NCI-H2196 (cell line): ENCODE results near the gene LAPTM5.
"Not testable (repeated sequence)": the region's sequence is repeated elsewhere in the genome, so short reads cannot be mapped to it uniquely, and the experiment has no call there.

Experiments used
- DNase-seq: peaks from one replicate; lab custom pipeline; 2025; ENCODE audit not compliant: unreplicated experiment; lab: John Stamatoyannopoulos, UW

LAPTM5 gene

DNA sequence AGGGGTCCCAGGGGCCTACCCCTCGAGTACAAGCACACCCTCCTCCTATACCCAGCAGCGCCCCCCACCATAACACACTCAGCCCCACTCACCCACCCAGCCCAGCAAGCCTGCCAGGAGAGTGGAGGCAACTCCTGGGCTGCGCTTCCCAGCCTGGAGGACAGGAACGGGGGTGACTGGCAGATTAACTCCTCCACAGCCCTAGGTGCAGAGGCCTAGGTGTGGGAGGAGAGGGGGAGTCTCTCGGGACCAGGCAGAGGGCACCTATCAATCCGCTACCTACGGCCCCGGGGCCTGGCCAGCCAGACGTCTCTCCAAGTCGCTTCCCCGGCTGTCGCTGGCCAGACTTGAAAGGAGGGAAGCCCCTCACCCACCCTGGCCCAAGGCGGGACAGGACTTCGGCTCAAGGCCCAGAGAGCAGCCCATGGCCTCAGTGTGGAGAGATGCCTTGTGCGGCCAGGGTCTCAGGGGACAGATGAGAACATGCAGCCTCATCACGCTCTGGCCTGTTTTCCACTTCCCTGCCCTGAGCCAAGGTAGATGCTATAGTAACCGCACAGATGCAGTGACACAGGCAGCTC lies 59.1 kb downstream of the LAPTM5 start:
- no peak for DNase-seq

DNA sequence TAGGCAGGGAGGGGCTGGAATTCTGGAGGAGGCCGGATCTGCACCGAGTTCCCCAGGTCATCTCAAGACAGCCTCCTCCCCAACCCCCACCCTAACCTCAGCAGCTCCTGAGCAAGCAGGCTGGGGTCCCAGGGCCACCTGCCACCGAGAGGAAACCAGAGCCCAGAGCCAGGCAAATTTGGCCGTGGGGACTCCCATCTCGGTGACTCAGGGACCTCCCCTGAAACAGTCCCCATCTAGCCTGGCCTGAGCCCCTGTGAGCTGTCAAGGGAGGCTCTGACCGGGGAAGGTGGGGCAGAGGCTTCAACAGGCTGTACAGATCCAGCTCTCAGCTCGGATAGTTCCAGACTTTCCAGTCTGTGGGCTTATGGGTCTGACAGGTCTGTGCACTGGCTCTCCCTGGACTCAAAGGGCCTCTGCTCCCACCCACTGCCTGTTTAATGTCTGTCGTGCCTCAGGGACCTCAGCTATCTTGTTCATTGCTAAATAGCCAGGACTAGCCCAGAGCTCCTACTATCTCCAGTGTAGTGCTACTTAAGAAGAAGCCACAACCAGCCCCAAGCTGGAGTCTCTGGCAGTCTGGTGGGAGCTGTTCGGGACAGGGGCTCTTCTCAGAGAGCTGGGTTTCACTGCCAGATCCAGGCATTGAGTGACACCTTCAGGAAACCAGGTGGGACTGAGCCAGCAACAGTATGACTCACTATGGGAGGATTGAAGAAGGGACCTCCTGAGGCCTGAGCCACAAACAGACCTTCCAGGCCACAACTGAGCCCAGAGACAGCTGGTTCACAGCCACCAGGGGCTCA lies 59.8 kb downstream of the LAPTM5 start:
- DNase-seq, result no peak

DNA sequence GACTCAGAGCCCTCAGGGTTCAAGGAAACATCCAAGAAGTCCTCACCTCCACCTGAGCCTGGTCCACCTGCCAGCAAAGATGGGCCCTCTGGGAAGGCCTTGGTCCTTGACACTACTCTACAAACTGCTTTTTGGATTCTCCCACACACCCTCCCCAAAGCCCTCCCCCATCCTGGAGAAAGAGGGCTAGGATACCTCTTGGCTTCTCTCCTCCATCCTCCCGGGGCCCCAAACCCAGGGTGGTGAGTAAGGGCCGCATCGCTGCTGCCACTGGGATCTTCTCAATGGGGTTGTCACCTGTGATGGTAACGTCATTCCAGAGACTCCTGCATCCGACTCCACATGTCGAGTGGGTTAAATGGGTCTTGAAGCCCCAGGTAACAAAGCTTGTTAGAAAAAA lies 60.7 kb downstream of the LAPTM5 start:
- no peak for DNase-seq

DNA sequence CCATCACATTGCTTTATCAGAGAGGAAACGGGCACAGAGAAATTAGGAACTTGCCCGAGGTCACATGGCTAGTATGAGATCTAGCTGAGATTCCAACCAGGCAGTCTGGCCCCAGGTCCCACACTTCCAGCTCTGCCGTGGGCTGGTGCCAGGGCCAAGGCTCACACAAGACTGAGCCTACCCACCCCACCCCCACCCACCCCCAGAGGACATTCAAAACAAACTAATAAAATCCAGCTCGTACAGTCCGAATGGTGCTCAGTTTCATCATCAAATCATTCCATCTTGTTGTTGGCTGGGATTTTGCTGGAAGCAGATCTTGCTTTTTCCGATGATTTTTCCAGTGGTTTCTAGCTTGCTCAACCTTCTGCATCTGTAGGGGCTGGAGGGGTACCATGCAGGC lies 62.1 kb downstream of the LAPTM5 start:
- DNase-seq, result no peak

DNA sequence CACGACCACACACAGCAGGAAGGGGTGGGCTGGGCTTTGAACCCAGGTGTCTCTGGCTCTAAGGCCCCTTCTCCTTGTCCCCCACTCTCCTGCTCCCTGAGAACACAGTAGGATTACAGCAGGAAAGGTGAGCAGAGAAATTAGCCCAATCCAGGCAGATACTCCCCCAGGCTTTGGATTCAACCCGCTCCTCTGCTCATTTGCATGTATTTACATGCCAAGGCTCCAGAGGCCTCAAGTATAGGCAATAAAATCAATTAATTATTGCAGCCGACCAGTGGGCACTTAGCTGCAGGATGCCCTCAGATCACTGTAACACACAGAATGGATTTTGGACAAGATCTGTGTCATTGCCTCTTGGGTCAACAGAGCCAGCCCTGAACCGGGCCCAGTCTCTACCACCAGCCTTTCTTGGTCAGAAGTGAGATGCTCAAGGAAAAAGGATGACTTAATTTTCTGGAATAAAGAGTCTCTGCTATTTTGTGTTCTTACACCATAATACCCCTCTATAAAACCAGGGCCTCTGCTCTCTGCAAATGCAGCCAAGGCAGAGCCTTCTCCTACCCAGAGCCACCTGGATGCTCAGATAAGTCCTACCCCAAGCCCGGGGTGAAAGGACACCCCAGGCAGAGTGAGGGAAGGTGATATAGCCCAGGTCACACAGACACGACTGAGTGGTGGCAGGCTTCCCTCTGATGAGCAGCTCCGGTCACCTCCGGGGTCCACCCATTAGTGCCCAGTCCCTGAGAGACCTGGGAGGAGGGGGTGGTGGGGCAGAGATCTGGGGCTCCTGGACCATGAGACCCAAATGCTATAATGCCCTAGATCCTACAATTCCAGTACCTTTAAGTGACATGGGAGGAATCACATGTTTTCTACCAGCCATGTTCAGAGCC lies 63.0 kb downstream of the LAPTM5 start:
- no peak for DNase-seq

DNA sequence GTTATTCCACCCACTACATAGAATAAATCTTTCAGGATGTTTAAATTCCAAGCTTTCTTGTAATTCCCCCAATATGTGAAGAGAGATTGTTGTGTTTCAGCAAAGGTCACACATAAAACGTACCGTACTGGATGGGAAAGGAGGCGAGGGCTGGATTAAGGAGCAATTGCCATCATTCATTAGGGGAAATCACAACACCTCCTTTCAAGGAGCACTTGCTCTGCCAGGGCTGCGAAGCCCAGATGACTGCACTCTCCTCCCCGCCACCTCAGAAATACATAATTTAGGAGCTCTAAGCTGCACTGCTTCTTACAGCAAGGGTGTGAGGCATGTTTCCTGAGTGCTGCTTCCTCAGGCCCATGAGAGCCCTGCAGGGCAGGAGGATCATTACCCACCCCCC lies 63.8 kb downstream of the LAPTM5 start:
- DNase-seq, result no peak

DNA sequence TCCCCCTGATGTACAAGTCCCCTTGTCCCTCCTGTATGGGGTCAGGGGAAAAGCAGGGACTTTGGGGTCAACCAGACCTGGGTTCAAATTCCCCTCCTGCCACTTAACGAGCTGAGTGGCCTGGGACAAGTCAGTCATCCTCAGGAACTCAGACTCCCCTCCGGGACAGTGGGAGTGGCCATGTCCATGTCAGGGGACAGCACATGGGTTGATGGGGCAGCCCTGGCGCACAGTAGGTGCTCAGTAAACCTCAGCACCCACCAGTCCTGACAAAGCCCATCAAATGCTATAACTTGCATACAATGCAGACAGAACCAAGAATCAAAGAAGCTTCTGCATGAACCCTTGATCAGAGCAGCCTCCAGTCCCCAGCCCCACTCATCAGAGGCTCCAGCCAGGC lies 64.2 kb downstream of the LAPTM5 start:
- DNase-seq, result no peak

DNA sequence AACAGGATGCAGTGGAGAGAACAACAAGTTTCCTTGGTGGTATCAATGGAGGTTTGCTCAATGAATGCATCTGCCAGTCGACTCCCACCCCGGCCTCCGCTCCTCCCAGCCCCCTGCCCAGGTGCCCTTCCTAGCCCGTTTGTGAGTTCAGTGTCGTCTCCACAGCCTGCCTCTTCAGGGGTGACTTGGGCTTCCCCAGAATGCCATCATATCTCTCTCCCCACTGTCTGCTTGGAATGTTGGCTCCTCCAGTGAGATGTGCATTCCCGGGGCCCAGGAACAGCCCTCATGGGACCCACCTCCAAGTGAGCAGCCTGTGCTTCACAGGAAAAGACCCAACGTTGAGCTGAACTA lies 64.6 kb downstream of the LAPTM5 start:
- DNase-seq, result no peak

DNA sequence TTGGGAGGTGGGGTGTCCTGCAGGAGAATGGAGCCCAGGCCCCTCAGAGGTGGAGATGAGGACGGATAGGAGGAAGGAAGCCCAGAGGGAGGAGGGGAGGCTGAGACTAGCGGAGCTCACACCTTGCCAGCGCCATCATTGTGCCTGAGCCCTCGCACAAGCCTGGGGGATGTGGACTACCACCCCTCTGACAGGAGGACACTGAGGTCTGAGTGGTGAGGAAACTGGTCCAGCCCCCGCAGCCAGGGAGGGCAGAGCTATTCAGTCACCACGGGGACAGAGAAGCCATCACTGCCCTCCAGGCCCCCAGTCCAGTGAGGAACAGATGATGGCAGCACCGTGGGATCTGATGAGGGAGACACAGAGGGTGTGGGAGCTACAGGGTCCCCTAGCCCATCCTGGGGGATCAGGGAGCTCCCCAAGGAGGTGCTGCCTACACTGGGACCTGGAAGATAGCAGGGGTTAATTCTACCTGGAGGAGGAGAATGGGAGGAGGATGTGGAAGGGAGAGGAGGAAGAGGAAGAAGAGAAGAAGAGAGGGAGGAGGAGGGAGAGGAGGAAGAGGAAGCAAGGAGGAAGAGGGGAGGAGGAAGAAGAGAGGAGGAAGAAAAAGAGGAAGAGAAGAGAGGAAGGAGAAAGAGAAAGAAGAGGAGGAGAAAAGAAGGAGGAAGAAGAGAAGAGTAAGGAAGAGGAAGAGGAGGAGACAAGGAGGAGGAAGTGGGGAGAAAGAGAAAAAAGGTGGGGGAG lies 65.2 kb downstream of the LAPTM5 start:
- no peak for DNase-seq

DNA sequence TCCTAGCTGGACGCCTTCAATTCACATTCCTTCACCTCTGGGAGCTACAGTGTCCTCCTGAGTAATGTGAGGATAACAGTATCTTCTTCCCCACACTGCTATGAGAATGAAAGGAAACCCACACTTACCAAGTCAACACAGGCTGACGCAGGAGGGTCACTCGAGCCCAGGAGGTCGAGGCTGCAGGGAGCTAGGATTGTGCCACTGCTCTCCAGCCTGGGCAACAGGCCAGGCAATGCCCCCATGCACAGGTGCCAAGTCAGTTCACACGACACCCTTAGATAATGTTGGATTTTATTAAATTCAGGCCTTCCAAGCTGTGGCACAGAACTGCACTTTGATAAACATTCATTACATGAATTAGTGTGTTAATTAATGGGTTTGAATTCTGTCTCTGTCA lies 66.1 kb downstream of the LAPTM5 start:
- no peak for DNase-seq

DNA sequence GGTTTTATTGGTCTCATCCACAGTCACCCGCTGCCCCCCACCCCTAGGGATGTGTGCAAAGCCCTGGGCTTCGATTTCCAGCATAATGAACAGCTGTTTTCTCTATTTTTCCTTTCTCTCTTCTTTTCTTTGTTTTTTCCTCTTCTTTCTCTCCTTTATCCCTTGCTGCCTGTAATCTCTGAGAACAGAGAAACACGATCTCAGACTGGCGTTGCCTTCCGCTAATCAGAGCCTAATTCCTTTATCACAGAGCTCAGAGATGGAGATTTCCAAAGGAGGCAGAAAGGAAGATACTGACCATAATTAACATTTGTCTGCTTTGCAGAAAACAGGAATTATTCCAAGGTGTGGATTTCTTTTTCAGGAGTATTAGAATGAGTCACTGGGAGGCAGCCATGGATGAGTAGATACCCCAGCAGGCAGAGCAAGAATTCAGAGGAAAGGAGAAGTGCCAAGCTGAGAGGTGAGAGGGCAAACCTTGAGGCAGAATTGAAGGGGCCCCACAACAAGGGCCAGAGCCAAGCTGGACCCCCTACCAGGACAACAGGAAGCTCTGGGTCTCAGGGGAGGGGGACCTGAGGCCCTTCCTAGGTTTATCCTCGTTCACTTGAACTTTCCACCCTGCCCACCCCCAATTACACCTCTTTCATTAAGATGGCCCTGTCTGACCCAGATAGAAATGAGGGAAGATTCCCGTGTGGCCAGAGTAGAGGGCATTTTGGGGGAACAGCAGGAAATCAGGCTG lies 67.5 kb downstream of the LAPTM5 start:
- no peak for DNase-seq

DNA sequence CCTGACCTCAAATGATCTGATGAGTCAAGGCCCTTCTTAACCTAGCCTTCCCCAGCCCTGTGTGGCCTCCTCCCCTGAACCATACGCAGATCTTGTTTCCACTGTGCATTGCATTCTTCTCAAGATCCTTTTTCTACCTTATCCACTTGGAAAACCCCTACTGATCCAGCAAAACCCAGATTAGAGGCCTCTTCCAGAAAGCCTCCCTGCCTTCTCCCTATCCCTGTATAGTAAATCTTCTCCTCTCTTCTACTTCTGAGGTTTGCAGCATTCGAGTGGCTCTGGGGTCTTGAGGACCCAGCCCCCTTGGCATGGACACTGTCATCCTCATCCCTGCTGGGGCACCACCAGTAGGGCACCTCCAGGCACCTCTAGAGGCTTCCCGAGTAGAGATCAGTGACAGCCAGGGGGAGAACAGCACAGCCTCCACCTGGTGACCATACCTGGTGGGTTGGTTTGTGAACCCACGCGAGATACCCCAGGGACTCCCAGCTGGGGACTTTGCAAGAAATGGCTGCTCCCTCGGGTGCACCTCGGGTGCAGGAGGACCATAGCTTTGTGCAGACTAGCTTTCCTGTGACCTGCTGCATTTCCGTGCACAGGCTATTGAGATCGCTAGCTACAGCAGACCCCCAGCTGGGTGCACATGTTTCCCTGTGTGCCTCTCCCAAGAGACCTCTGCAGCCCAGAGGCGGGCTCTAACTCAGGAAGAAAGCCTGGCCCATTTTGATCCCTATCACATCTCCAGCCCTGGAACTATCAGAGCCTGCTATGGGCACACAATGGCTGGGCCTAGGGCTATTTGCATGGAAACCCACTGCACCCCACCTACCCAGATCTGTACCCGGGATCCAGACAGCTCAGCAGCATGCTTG lies 68.4 kb downstream of the LAPTM5 start:
- no peak for DNase-seq

DNA sequence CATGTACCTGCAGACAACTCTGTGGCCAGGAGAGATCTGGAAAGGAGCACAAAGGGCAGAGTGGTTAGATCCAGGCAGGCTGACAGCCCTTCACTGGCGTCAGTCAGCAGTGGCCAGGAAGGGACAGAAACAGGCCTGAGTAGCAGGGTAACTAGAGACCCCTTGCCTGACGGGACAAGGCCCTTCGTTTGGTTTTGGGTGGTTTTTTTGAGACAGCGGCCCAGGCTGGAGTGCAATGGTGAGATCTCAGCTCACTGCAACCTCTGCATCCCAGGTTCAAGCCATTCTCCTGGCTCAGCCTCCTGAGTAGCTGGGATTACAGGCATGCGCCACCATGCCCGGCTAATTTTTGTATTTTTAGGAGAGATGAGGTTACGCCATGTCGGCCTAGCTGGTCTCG lies 69.1 kb downstream of the LAPTM5 start:
- not testable (repeated sequence) for DNase-seq

DNA sequence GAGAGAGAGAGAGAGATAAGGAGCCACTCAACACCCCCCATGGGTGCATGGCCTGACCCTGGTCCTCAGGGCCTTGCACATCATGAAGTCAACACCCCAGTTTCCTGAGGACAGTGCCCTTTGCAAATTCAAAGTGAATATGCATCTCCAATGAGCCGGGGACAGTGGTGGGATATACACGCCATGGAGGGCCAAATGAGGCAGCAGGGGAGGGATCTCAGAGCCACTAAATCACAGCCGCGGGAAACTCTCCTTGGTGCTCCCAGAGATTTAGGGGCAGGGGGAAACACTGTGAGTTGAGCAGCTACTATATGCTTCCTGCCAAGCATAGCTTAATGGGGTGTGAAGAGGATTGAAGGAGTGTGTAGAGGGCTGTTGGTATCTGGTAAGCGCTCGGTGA lies 69.7 kb downstream of the LAPTM5 start:
- DNase-seq, result no peak

DNA sequence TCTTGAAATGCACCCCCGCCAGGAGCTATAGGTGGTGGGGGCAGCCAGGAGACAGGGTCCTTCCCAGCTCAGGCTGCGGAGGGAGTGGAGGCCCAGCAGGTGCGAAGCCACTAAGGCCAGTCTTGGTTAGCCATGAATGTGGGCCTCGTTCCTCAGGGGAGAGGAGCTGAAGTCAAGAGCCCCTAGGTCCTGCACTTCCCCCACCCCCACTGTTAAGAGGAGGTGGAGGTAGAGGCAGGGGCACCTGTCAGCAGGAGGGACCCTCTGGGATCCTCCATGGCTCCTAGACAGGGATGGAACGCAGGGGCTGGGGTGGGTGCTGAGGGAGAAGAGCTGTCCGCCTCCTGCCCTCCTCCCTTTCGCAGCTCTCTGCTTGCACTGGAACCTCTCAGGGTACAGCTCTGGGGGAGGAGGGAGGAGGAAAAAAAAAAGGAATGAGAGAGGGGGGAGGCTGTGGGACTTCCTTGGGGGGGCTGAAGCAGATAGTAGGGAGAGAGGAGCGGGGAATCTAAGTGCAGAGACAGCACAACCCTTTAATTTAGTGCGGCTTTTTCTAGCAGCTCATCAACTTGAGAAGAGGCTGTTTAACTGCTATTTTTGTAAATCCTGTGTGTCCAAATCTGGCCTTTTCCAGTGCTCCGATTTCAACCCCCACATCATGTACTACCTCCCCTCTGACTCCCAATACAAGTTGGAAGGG lies 71.2 kb downstream of the LAPTM5 start:
- DNase-seq, result no peak

DNA sequence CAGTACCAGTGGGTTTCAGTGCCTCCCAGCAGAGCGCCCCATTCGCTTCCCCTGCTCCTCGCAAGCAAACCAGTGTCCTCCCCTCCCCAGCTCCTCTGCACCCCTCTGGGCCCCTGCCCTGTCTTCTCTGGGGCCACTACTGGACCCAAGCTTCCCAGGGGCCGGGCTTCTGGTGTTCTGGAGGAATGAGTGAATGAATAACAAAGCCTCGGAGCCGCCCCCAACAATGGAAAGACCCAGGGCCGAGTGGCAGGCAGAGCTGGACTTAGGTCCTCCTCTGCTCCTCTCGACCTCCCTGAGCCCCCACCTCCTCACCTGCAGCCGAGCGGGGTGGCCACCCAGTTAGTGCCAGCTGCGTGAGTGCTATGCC lies 71.8 kb downstream of the LAPTM5 start:
- DNase-seq, result no peak

DNA sequence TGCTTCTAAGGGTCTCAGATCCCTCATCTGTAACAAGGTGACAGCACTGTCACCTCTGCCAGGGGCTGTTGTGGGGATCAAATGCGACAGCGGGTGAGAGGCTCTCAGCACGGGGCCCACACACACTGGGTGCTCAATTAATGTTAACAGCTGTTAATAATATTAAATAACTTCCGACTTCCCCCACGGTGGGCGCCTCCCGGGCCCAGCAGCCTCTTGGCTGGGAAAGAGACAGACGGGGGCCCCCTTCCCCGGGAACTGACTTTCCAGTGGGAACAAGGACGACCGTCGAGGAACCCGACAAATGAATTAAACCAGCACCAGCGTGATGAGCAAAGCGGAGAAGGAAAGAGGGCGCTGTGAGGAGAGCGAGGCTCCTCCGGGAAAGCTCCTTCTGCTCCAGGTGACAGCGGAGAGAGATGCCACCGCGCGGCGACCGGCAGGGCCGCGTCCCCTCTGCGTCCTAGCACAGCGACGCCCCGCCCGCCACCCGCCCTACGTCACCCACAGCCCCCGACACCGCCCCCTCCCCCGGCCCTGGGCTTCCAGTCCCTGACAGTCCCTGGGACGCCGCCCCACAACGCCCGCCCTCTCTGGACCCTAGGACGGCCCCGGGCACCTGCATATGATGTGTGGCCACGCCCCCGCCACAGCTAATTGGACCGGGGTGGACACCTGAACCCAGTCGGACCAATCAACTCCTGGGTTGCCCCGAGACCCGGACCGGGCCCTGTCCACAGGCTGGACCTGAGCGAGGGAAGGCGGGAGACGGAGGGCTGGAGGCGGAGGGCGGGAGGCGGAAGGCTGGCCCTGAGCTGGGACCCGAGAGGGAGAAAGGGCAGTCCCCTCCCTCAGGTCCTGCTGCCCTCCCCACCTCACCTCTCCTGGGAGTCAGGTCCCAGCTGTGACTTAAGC lies 72.4 kb downstream of the LAPTM5 start:
- DNase-seq, result no peak

DNA sequence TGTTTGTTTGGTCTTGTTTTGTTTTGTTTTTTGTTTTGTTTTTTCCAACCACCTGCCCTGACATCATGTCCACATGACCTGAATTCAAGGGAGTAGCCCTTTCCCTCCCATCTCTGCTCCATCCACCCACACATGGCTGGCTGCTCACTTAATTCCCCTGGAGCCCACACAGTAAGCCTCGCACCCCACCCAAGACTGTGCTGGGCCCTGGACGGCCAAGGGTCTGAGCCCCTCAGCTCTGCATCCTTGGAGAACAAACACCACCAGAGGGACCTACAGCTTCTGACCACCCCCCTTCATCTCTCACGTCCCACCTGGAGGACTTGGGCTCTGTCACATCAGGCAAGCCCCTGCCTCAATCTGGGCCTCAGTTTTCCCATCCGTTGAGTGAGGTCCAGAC lies 73.3 kb downstream of the LAPTM5 start:
- DNase-seq, result no peak
